OCI-LY1 (cell line): ENCODE data around the gene TNFRSF12A.
"Not testable (repeated sequence)": the region's sequence is repeated elsewhere in the genome, so short reads cannot be mapped to it uniquely, and the experiment has no call there.

Experiments used
- CTCF ChIP-seq: fragments of 200-600 bp; sonication (generic), shearing (Covaris generic); IDR thresholded peaks from 2 replicates; pipeline ENCODE4 v1.5.1; 2017; ENCODE audit warnings: mild to moderate bottlenecking, antibody characterized with exemption, low read length, moderate library complexity, mixed read lengths
- EZH2 ChIP-seq: fragments of 200-600 bp; sonication (generic), shearing (Covaris generic); IDR thresholded peaks from 2 replicates; pipeline ENCODE4 v1.8.0; 2017; ENCODE audit warnings: borderline replicate concordance, mixed run types, mild to moderate bottlenecking, antibody characterized with exemption, low read length, moderate library complexity, mixed read lengths

- TF ChIP-seq CTCF, EZH2: not testable (repeated sequence)
Observed at GRCh38 chr16:3055734-3056115, 35.6 kb downstream of the TNFRSF12A start.
